Measurements from ENCODE around the gene TYSND1. TPM values are rescaled to one million over a fixed set of nuclear protein-coding genes. Genes with fewer than 3 reads are reported as not detected.
A peak's percentile ranks its signal among the peaks of the same experiment; 100 is the strongest.
"Not testable (repeated sequence)": the region's sequence is repeated elsewhere in the genome, so short reads cannot be mapped to it uniquely, and the experiment has no call there.

The TYSND1 gene
- total RNA-seq, result 10 to 100 TPM; 11.6 to 11.9 (median 11.8) TPM

GRCh38 chr10:70146489-70147258, at the start of gene TYSND1:
TYSND1 (minus strand) TSS chr10:70146700; CDS start chr10:70146586, 114 bp downstream.
- no peaks in the 10 kb centered on the region for H3K9me3 Mint-ChIP-seq
- H3K27me3 Mint-ChIP-seq (ENCODE audit: low read depth), result no peaks in the 10 kb centered on the region
- H3K36me3 Mint-ChIP-seq (ENCODE audit: insufficient read depth), result peaks cover 14% of the 10 kb centered on the region
- DNase-seq (peak; percentile 88), ATAC-seq (peak; percentile 86 to 87)
- H3K4me3 Mint-ChIP-seq, result peak within 1 kb of the TSS; percentile 88
- peaks cover 35% of the 10 kb centered on the region for H3K4me1 Mint-ChIP-seq (ENCODE audit: low read depth)

GRCh38 chr10:70193391-70193844, 46.9 kb upstream of the TYSND1 start:
- Mint-ChIP-seq H3K36me3 (ENCODE audit: insufficient read depth) (peaks cover 9% of the 10 kb centered on the region), H3K9me3 (no peaks in the 10 kb centered on the region), H3K4me1 (ENCODE audit: low read depth) (peaks cover 10% of the 10 kb centered on the region), H3K4me3 (no peak overlapping the region), H3K27me3 (ENCODE audit: low read depth) (no peaks in the 10 kb centered on the region)
- ATAC-seq (no peak), DNase-seq (no peak)

GRCh38 chr10:70192326-70192968, 45.9 kb upstream of the TYSND1 start:
- ATAC-seq, result no peak
- no peak for DNase-seq
- Mint-ChIP-seq H3K9me3 (no peaks in the 10 kb centered on the region), H3K4me3 (no peak overlapping the region), H3K4me1 (ENCODE audit: low read depth) (peaks cover 5% of the 10 kb centered on the region), H3K27me3 (ENCODE audit: low read depth) (no peaks in the 10 kb centered on the region), H3K36me3 (ENCODE audit: insufficient read depth) (peaks cover under 1% of the 10 kb centered on the region)

- no peaks in the 10 kb centered on the region for H3K27me3 Mint-ChIP-seq (ENCODE audit: low read depth)
- H3K4me1 Mint-ChIP-seq (ENCODE audit: low read depth), result peaks cover under 1% of the 10 kb centered on the region
Measured at GRCh38 chr10:70191972-70192305, 45.4 kb upstream of the TYSND1 start.

GRCh38 chr10:70191161-70191971, 44.9 kb upstream of the TYSND1 start:
- ATAC-seq (no peak), DNase-seq (no peak)
- no peak overlapping the region for H3K4me3 Mint-ChIP-seq
- no peaks in the 10 kb centered on the region for H3K36me3 Mint-ChIP-seq (ENCODE audit: insufficient read depth)
- H3K4me1 Mint-ChIP-seq (ENCODE audit: low read depth), result no peaks in the 10 kb centered on the region
- no peaks in the 10 kb centered on the region for H3K27me3 Mint-ChIP-seq (ENCODE audit: low read depth)
- no peaks in the 10 kb centered on the region for H3K9me3 Mint-ChIP-seq

More at GRCh38 chr10:70191972-70192305, 45.4 kb upstream of the TYSND1 start:
- Mint-ChIP-seq H3K36me3 (ENCODE audit: insufficient read depth) (no peaks in the 10 kb centered on the region), H3K4me3 (no peak overlapping the region), H3K9me3 (no peaks in the 10 kb centered on the region)
- DNase-seq, result no peak
- no peak for ATAC-seq

GRCh38 chr10:70190581-70190980, 44.1 kb upstream of the TYSND1 start:
- H3K27me3 Mint-ChIP-seq (ENCODE audit: low read depth), result no peaks in the 10 kb centered on the region
- DNase-seq, result no peak
- no peaks in the 10 kb centered on the region for H3K36me3 Mint-ChIP-seq (ENCODE audit: insufficient read depth)
- no peak overlapping the region for H3K4me3 Mint-ChIP-seq
- no peaks in the 10 kb centered on the region for H3K4me1 Mint-ChIP-seq (ENCODE audit: low read depth)
- no peak for ATAC-seq
- no peaks in the 10 kb centered on the region for H3K9me3 Mint-ChIP-seq

- Mint-ChIP-seq H3K4me1 (ENCODE audit: low read depth) (no peaks in the 10 kb centered on the region), H3K9me3 (no peaks in the 10 kb centered on the region), H3K4me3 (no peak overlapping the region), H3K27me3 (ENCODE audit: low read depth) (no peaks in the 10 kb centered on the region), H3K36me3 (ENCODE audit: insufficient read depth) (no peaks in the 10 kb centered on the region)
- no peak for ATAC-seq
- DNase-seq, result no peak
Measured at GRCh38 chr10:70190102-70190501, 43.6 kb upstream of the TYSND1 start.

- Mint-ChIP-seq H3K36me3 (ENCODE audit: insufficient read depth) (no peaks in the 10 kb centered on the region), H3K9me3 (no peaks in the 10 kb centered on the region), H3K4me1 (ENCODE audit: low read depth) (no peaks in the 10 kb centered on the region), H3K27me3 (ENCODE audit: low read depth) (no peaks in the 10 kb centered on the region), H3K4me3 (no peak overlapping the region)
- ATAC-seq (no peak), DNase-seq (no peak)
Measured at GRCh38 chr10:70188768-70189167, 42.3 kb upstream of the TYSND1 start.

- H3K9me3 Mint-ChIP-seq, result no peaks in the 10 kb centered on the region
- no peaks in the 10 kb centered on the region for H3K27me3 Mint-ChIP-seq (ENCODE audit: low read depth)
- H3K36me3 Mint-ChIP-seq (ENCODE audit: insufficient read depth), result no peaks in the 10 kb centered on the region
- DNase-seq, result no peak
- H3K4me1 Mint-ChIP-seq (ENCODE audit: low read depth), result no peaks in the 10 kb centered on the region
- ATAC-seq, result no peak
- H3K4me3 Mint-ChIP-seq, result no peak overlapping the region
Measured at GRCh38 chr10:70186571-70186970, 40.1 kb upstream of the TYSND1 start.

- no peak for DNase-seq
- H3K4me3 Mint-ChIP-seq, result no peak overlapping the region
- no peaks in the 10 kb centered on the region for H3K9me3 Mint-ChIP-seq
- no peaks in the 10 kb centered on the region for H3K4me1 Mint-ChIP-seq (ENCODE audit: low read depth)
- H3K36me3 Mint-ChIP-seq (ENCODE audit: insufficient read depth), result no peaks in the 10 kb centered on the region
- H3K27me3 Mint-ChIP-seq (ENCODE audit: low read depth), result peaks cover 2% of the 10 kb centered on the region
- no peak for ATAC-seq
Measured at GRCh38 chr10:70186090-70186489, 39.6 kb upstream of the TYSND1 start.

GRCh38 chr10:70183304-70183703, 36.8 kb upstream of the TYSND1 start:
- H3K4me3 Mint-ChIP-seq, result no peak overlapping the region
- H3K4me1 Mint-ChIP-seq (ENCODE audit: low read depth), result no peaks in the 10 kb centered on the region
- DNase-seq (no peak), ATAC-seq (no peak)
- no peaks in the 10 kb centered on the region for H3K36me3 Mint-ChIP-seq (ENCODE audit: insufficient read depth)
- no peaks in the 10 kb centered on the region for H3K9me3 Mint-ChIP-seq
- H3K27me3 Mint-ChIP-seq (ENCODE audit: low read depth), result peaks cover 2% of the 10 kb centered on the region

GRCh38 chr10:70179209-70179608, 32.7 kb upstream of the TYSND1 start:
- H3K4me1 Mint-ChIP-seq (ENCODE audit: low read depth); H3K4me3 Mint-ChIP-seq; H3K9me3 Mint-ChIP-seq; H3K36me3 Mint-ChIP-seq (ENCODE audit: insufficient read depth); ATAC-seq; DNase-seq; H3K27me3 Mint-ChIP-seq (ENCODE audit: low read depth): not testable (repeated sequence)

- Mint-ChIP-seq H3K36me3 (ENCODE audit: insufficient read depth) (no peaks in the 10 kb centered on the region), H3K4me1 (ENCODE audit: low read depth) (peaks cover 13% of the 10 kb centered on the region)
Measured at GRCh38 chr10:70178139-70178725, 31.7 kb upstream of the TYSND1 start.

GRCh38 chr10:70176441-70176840, 29.9 kb upstream of the TYSND1 start:
- no peak overlapping the region for H3K4me3 Mint-ChIP-seq

More at GRCh38 chr10:70178139-70178725, 31.7 kb upstream of the TYSND1 start:
- ATAC-seq (no peak), DNase-seq (no peak)
- H3K27me3 Mint-ChIP-seq (ENCODE audit: low read depth), result peaks cover 2% of the 10 kb centered on the region
- no peaks in the 10 kb centered on the region for H3K9me3 Mint-ChIP-seq
- no peak overlapping the region for H3K4me3 Mint-ChIP-seq

More at GRCh38 chr10:70176441-70176840, 29.9 kb upstream of the TYSND1 start:
- Mint-ChIP-seq H3K9me3 (no peaks in the 10 kb centered on the region), H3K4me1 (ENCODE audit: low read depth) (peaks cover 17% of the 10 kb centered on the region), H3K36me3 (ENCODE audit: insufficient read depth) (no peaks in the 10 kb centered on the region), H3K27me3 (ENCODE audit: low read depth) (peaks cover 2% of the 10 kb centered on the region)
- no peak for ATAC-seq
- no peak for DNase-seq
